Astrocyte of the spinal cord (primary cell): ENCODE data around the gene CHP1.

Source experiments
- DNase-seq: peaks from one replicate; pipeline ENCODE4 v3.0.0; 2011; ENCODE audit warnings: low read depth, low spot score
- H3K4me3 ChIP-seq: 2 replicates; pipeline ENCODE4 v1.5.1; 2011; ENCODE audit warnings: low read depth, mild to moderate bottlenecking, low read length, moderate library complexity
- in situ Hi-C: cut with HindIII; loops from 2 replicates; pipeline ENCODE4 v1.10.0; 2017; ENCODE audit warnings: low sequenced_read_pairs
- TF ChIP-seq, protein P1 (sequence below): IDR thresholded peaks from 2 replicates; pipeline ENCODE4 v1.5.1; 2012; ENCODE audit warnings: low read depth, mild to moderate bottlenecking, low read length, inconsistent platforms

CHP1 gene

GRCh38 chr15:41230650-41231421 is at the start of gene CHP1, which contains the start of gene EXD1:
Gene CHP1, plus strand, starts transcription at chr15:41231268. Its CDS starts 115 bp downstream, at chr15:41231383.
Gene EXD1, minus strand, starts transcription at chr15:41230757. Its CDS starts 4,182 bp downstream, at chr15:41226575.
- H3K4me3 ChIP-seq = peak within 1 kb of the TSS; percentile 91
- peak; percentile 98 for DNase-seq
- in situ Hi-C loops = no loop called here
- TF ChIP-seq, protein P1, sequence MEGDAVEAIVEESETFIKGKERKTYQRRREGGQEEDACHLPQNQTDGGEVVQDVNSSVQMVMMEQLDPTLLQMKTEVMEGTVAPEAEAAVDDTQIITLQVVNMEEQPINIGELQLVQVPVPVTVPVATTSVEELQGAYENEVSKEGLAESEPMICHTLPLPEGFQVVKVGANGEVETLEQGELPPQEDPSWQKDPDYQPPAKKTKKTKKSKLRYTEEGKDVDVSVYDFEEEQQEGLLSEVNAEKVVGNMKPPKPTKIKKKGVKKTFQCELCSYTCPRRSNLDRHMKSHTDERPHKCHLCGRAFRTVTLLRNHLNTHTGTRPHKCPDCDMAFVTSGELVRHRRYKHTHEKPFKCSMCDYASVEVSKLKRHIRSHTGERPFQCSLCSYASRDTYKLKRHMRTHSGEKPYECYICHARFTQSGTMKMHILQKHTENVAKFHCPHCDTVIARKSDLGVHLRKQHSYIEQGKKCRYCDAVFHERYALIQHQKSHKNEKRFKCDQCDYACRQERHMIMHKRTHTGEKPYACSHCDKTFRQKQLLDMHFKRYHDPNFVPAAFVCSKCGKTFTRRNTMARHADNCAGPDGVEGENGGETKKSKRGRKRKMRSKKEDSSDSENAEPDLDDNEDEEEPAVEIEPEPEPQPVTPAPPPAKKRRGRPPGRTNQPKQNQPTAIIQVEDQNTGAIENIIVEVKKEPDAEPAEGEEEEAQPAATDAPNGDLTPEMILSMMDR = peak; percentile 95

DNA sequence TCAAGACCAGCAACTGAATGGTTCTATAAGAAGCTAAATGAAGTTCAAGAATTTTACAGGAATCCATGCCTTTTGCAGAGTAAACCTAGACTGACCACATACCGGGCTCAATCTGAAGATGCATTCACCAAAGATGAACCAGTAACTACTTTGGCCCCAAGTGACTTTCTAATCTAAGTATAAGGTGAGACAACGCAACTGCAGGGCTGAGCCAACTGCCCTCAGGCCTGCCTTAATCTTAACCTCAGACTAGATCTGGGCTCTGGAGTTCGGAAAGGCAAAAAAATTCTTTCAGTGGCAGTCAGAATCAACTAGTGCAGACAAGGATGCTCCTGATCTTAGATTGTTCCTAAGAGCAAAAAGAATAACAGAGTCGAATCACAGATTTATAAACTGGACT is 48.8 kb upstream of the CHP1 start:
- DNase-seq = no peak
- in situ Hi-C loops = no loop called here
- no peak overlapping the region for H3K4me3 ChIP-seq
- TF ChIP-seq, protein P1 = no peak

GRCh38 chr15:41183581-41183980 is 47.5 kb upstream of the CHP1 start:
- no peak overlapping the region for H3K4me3 ChIP-seq
- peak; percentile 1 for DNase-seq
- TF ChIP-seq, protein P1 = no peak
- in situ Hi-C loops = no loop called here

DNA sequence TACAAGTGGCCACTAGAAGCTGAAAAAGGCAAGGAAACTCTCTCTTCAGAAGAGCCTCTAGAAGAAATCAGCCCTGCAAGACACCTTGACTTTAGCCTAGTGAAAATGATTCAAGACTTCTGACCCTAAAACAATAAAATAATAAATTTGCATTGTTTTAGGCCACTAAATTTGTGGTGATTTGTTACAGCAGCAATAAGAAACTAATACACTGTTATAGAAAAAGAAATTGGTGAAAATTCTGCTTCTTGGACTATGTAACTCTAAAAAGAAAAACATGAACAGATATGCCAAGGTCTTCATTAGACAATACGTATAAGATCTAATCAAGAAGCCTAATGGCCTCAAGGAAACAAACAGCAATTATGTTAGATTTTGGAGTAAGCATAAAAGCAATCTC is 36.6 kb upstream of the CHP1 start:
- DNase-seq = no peak
- in situ Hi-C loops = no loop called here
- TF ChIP-seq, protein P1 = no peak
- H3K4me3 ChIP-seq = no peak overlapping the region

- in situ Hi-C loops = no loop called here
- TF ChIP-seq, protein P1 = no peak
Observed at GRCh38 chr15:41199470-41199869, 31.6 kb upstream of the CHP1 start.

DNA sequence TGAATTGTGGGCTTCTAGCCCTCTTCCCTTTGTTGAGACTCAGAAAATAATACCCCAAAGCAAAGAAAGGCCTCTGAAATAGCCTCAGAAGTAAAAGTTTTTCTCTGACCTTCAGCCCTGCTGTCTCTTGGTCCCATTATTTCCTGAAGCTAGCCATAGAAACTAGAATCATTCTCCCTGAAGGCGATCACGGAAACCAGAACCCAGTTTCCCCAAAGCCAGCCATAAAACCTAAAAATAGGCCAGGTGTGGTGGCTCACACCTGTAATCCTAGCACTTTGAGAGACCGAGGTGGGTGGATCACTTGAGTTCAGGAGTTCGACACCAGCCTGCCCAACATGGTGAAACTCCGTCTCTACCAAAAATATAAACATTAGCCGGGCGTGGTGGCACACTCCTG is 27.7 kb upstream of the CHP1 start:
- no peak for DNase-seq
- TF ChIP-seq, protein P1 = no peak
- H3K4me3 ChIP-seq = no peak overlapping the region
- in situ Hi-C loops = no loop called here

More at GRCh38 chr15:41199470-41199869, 31.6 kb upstream of the CHP1 start:
- no peak overlapping the region for H3K4me3 ChIP-seq
- no peak for DNase-seq
